Right ventricle myocardium superior (tissue), 1 donor: ENCODE measurements around the gene FBXL12. TPM values are rescaled to one million over a fixed set of nuclear protein-coding genes. Genes with fewer than 3 reads are reported as not detected.
"Not testable (repeated sequence)": the region's sequence is repeated elsewhere in the genome, so short reads cannot be mapped to it uniquely, and the experiment has no call there.

Experiments
- ATAC-seq: fragments of 200-7000 bp; cut with Tn5 transposase; one replicate; pipeline ENCODE4 v1.9.1; 2020; ENCODE audit warnings: mild to moderate bottlenecking; ENCODE audit not compliant: poor library complexity
- DNase-seq: peaks from one replicate; pipeline ENCODE4 v3.0.0-alpha.2; 2020
- intact Hi-C: fragments of 100-400 bp; cut with DNase I; formaldehyde crosslinking; loops from one replicate; pipeline ENCODE4 v1.11.2; 2022
- total RNA-seq: library from RNA; stranded (reverse); fragmentation: NEBNext Ultra II Directional; extraction: Animal tissue kit (Norgen Biotek cat#: 25700); gene quantifications from one replicate; pipeline ENCODE4 v1.2.1, GENCODE V29; 2021
- donor health status: DM: no; HTN: yes; CAD: no; lungs with severe emphysema.

The FBXL12 gene
- total RNA-seq, 1 donor from 2014 or later = 10.0 TPM

GRCh38 chr19:9843626-9844273, 24.9 kb upstream of the FBXL12 start:
- DNase-seq, ATAC-seq, intact Hi-C loops: not testable (repeated sequence)

GRCh38 chr19:9842834-9843625, 24.2 kb upstream of the FBXL12 start:
- intact Hi-C loops = no loop called here
- peak; percentile 23 for ATAC-seq
- DNase-seq = peak; percentile 56

GRCh38 chr19:9839415-9839814, 20.5 kb upstream of the FBXL12 start:
- intact Hi-C loops = no loop called here

GRCh38 chr19:9838324-9838723, 19.4 kb upstream of the FBXL12 start:
- ATAC-seq (no peak), DNase-seq (peak; percentile 46)
- intact Hi-C loops = no loop called here

More at GRCh38 chr19:9839415-9839814, 20.5 kb upstream of the FBXL12 start:
- ATAC-seq (no peak), DNase-seq (no peak)

GRCh38 chr19:9836021-9836420, 17.1 kb upstream of the FBXL12 start:
- peak; percentile 25 for DNase-seq
- intact Hi-C loops = no loop called here
- ATAC-seq = no peak

GRCh38 chr19:9835507-9835949, 16.6 kb upstream of the FBXL12 start:
- DNase-seq = no peak
- intact Hi-C loops = no loop called here
- ATAC-seq = peak; percentile 14

GRCh38 chr19:9834726-9835506, 16.0 kb upstream of the FBXL12 start, which contains the start of gene PIN1:
PIN1 (plus strand) TSS chr19:9835318; CDS start chr19:9835345, 27 bp downstream.
- intact Hi-C loops = no loop called here
- peak; percentile 99 for ATAC-seq
- DNase-seq = peak; percentile 100

- intact Hi-C loops = no loop called here
- ATAC-seq = no peak
- no peak for DNase-seq
Measured at GRCh38 chr19:9834307-9834725, 15.4 kb upstream of the FBXL12 start.

GRCh38 chr19:9828551-9829063, 9.7 kb upstream of the FBXL12 start:
- intact Hi-C loops = no loop called here
- DNase-seq (no peak), ATAC-seq (no peak)

GRCh38 chr19:9827289-9828238, 8.7 kb upstream of the FBXL12 start, which contains the start of gene UBL5:
UBL5 (plus strand) TSS chr19:9827918; CDS start chr19:9828338, 420 bp downstream.
- ATAC-seq (peak; percentile 98), DNase-seq (peak; percentile 90)
- intact Hi-C loops = no loop called here

GRCh38 chr19:9823816-9824215, 4.9 kb upstream of the FBXL12 start:
- no peak for DNase-seq
- intact Hi-C loops = no loop called here
- no peak for ATAC-seq

GRCh38 chr19:9820034-9820433, 1.2 kb upstream of the FBXL12 start:
- ATAC-seq, DNase-seq, intact Hi-C loops: not testable (repeated sequence)

GRCh38 chr19:9819596-9819909, 674 bp upstream of the FBXL12 start:
- ATAC-seq = no peak
- intact Hi-C loops = no loop called here
- no peak for DNase-seq

- DNase-seq = no peak
- intact Hi-C loops = no loop called here
- ATAC-seq = no peak
Measured at GRCh38 chr19:9818175-9818733, 625 bp downstream of the FBXL12 start.

- intact Hi-C loops = no loop called here
- ATAC-seq = peak; percentile 14
- DNase-seq = no peak
Measured at GRCh38 chr19:9811139-9811538, 7.7 kb downstream of the FBXL12 start.

GRCh38 chr19:9808855-9809824, 9.7 kb downstream of the FBXL12 start:
- no peak for DNase-seq
- ATAC-seq = no peak
- intact Hi-C loops = no loop called here

GRCh38 chr19:9806803-9807202, 12.1 kb downstream of the FBXL12 start:
- ATAC-seq (no peak), DNase-seq (no peak)
- intact Hi-C loops = no loop called here
